HCT116 (cell line): ENCODE data around the gene TRAPPC14. TPM values are rescaled to one million over a fixed set of nuclear protein-coding genes. Genes with fewer than 3 reads are reported as not detected.

Experiments
- ATAC-seq: fragments of 200-7000 bp; cut with Tn5 transposase; 2 replicates; pipeline ENCODE4 v1.9.1; 2020; ENCODE audit warnings: mild to moderate bottlenecking, moderate library complexity
- BruUV-seq: library from RNA; stranded (reverse); fragments of 400-500 nt; replicated peaks from 2 replicates; lab custom pipeline; 2021; lab: Mats Ljungman, UMichigan
- CTCF ChIA-PET: fragments of 300-600 bp; sonication (Branson Sonifier 250); formaldehyde crosslinking; loops from one replicate; lab custom pipeline; 2021; ENCODE audit warnings: antibody characterized with exemption; lab: Charles Lee
- POLR2A ChIA-PET: fragments of 300-600, 350-600 bp; sonication (Branson Sonifier 250); formaldehyde crosslinking; loops from one replicate; lab custom pipeline; 2021; ENCODE audit warnings: antibody characterized with exemption; lab: Charles Lee
- RAD21 ChIA-PET, 2 experiments: fragments of 300-600 bp; sonication (Branson Sonifier 250); formaldehyde crosslinking; loops; one replicate each; lab custom pipeline; 2023; ENCODE audit warnings: low total read pairs in 2 of 2; ENCODE audit not compliant: uncharacterized antibody in 2 of 2, unreplicated experiment in 2 of 2, low non-redundant PET in 1 of 2; lab: Charles Lee
- DNase-seq: peaks from one replicate; pipeline ENCODE4 v3.0.0-alpha.2; 2010; ENCODE audit warnings: low read depth, low spot score
- H2AFZ ChIP-seq: fragments of 200-600 bp; shearing (Covaris generic), sonication (generic); 2 replicates; pipeline ENCODE4 v1.6.1; 2017; ENCODE audit warnings: low read depth, mixed run types, mixed read lengths, antibody characterized with exemption, low read length; ENCODE audit not compliant: poor library complexity, severe bottlenecking
- H3K27ac ChIP-seq: 2 replicates; pipeline ENCODE4 v1.5.1; 2012; ENCODE audit warnings: low read depth, low read length
- H3K27me3 ChIP-seq: fragments of 200-600 bp; sonication (generic); 2 replicates; pipeline ENCODE4 v1.6.1; 2016; ENCODE audit warnings: mixed run types, low read length, mixed read lengths; ENCODE audit not compliant: insufficient read depth
- H3K36me3 ChIP-seq, 2 experiments: fragments of 200-500 bp in 1 of 2; fragments of 200-600 bp in 1 of 2; sonication (Bioruptor generic) in 1 of 2; sonication (generic) in 1 of 2; 2 replicates each; pipeline versions ENCODE4 v1.5.1 to v1.6.1; 2014 to 2016; ENCODE audit warnings: low read length in 2 of 2, inconsistent platforms in 1 of 2, mixed read lengths in 1 of 2, mixed run types in 1 of 2; ENCODE audit not compliant: insufficient read depth in 2 of 2, control insufficient read depth in 1 of 2
- H3K4me1 ChIP-seq, 2 experiments: fragments of 200-600 bp in 1 of 2; sonication (generic) in 1 of 2; 2 replicates each; pipeline versions ENCODE4 v1.5.1 to v1.6.1; 2012 to 2017; ENCODE audit warnings: low read length in 2 of 2, inconsistent platforms in 1 of 2, mild to moderate bottlenecking in 1 of 2, mixed read lengths in 1 of 2, mixed run types in 1 of 2, moderate library complexity in 1 of 2; ENCODE audit not compliant: insufficient read depth in 2 of 2, control insufficient read depth in 1 of 2
- H3K4me2 ChIP-seq: fragments of 200-600 bp; sonication (generic); 2 replicates; pipeline ENCODE4 v1.6.1; 2017; ENCODE audit warnings: mixed run types, low read length, mixed read lengths
- H3K4me3 ChIP-seq, 2 experiments: fragments of 200-600 bp in 1 of 2; sonication (generic) in 1 of 2; replicated peaks in 1 of 2; 2 replicates each; pipeline ENCODE4 v1.5.1; 2011 to 2016; ENCODE audit warnings: low read length in 2 of 2, control low read depth in 1 of 2, low read depth in 1 of 2, mild to moderate bottlenecking in 1 of 2, mixed read lengths in 1 of 2, mixed run types in 1 of 2
- H3K79me2 ChIP-seq: fragments of 200-600 bp; sonication (generic); 2 replicates; pipeline ENCODE4 v1.6.1; 2017; ENCODE audit warnings: mild to moderate bottlenecking, mixed run types, low read length, moderate library complexity, mixed read lengths; ENCODE audit not compliant: insufficient read depth
- H3K9ac ChIP-seq: fragments of 200-600 bp; sonication (generic); 2 replicates; pipeline ENCODE4 v1.6.1; 2016; ENCODE audit warnings: low read length, mixed read lengths
- H3K9me2 ChIP-seq: fragments of 200-600 bp; sonication (generic), shearing (Covaris generic); 2 replicates; pipeline ENCODE4 v1.6.1; 2017; ENCODE audit warnings: mixed run types, mild to moderate bottlenecking, moderate library complexity; ENCODE audit not compliant: insufficient read depth
- H3K9me3 ChIP-seq, 2 experiments: fragments of 200-500 bp in 1 of 2; fragments of 200-600 bp in 1 of 2; sonication (Bioruptor generic) in 1 of 2; sonication (generic) in 1 of 2; 2 replicates each; pipeline ENCODE4 v1.6.1; 2014 to 2017; ENCODE audit warnings: low read length in 2 of 2, mixed read lengths in 2 of 2, inconsistent platforms in 1 of 2, low read depth in 1 of 2, mild to moderate bottlenecking in 1 of 2, mixed run types in 1 of 2, moderate library complexity in 1 of 2; ENCODE audit not compliant: control insufficient read depth in 1 of 2, insufficient read depth in 1 of 2
- H4K20me1 ChIP-seq: fragments of 200-600 bp; sonication (generic), shearing (Covaris generic); 2 replicates; pipeline ENCODE4 v1.6.1; 2017; ENCODE audit warnings: mixed run types, mild to moderate bottlenecking, moderate library complexity; ENCODE audit not compliant: insufficient read depth
- CEBPB ChIP-seq: IDR thresholded peaks from 2 replicates; pipeline ENCODE4 v1.6.1; 2012; ENCODE audit warnings: low read depth
- EGR1 ChIP-seq: IDR thresholded peaks from 2 replicates; pipeline ENCODE4 v1.6.1; 2012; ENCODE audit warnings: low read depth
- ELF1 ChIP-seq: IDR thresholded peaks from 2 replicates; pipeline ENCODE4 v1.6.1; 2012; ENCODE audit warnings: low read depth, borderline replicate concordance
- EZH2phosphoT487 ChIP-seq: fragments of 200-600 bp; IDR thresholded peaks from 2 replicates; pipeline ENCODE4 v1.6.1; 2018; ENCODE audit warnings: antibody characterized with exemption, borderline replicate concordance
- FOSL1 ChIP-seq: IDR thresholded peaks from 2 replicates; pipeline ENCODE4 v1.6.1; 2012; ENCODE audit warnings: low read depth
- MAX ChIP-seq: IDR thresholded peaks from 2 replicates; pipeline ENCODE4 v1.6.1; 2012
- POLR2A ChIP-seq: IDR thresholded peaks from 2 replicates; pipeline ENCODE4 v1.7.0; 2011; ENCODE audit warnings: borderline replicate concordance; ENCODE audit not compliant: insufficient read depth, insufficient read length; ENCODE audit errors: extremely low read depth
- POLR2AphosphoS5 ChIP-seq: IDR thresholded peaks from 2 replicates; pipeline ENCODE4 v1.6.1; 2011; ENCODE audit warnings: mild to moderate bottlenecking, low read depth, low read length, moderate library complexity
- RAD21 ChIP-seq: IDR thresholded peaks from 2 replicates; pipeline ENCODE4 v1.6.1; 2012; ENCODE audit warnings: low read depth, mild to moderate bottlenecking
- SIN3A ChIP-seq: IDR thresholded peaks from 2 replicates; pipeline ENCODE4 v1.6.1; 2012; ENCODE audit warnings: low read depth
- SRF ChIP-seq: IDR thresholded peaks from 2 replicates; pipeline ENCODE4 v1.6.1; 2012; ENCODE audit warnings: low read depth
- TCF7L2 ChIP-seq: IDR thresholded peaks from 2 replicates; pipeline ENCODE4 v1.7.0; 2011; ENCODE audit warnings: borderline replicate concordance, inconsistent platforms; ENCODE audit not compliant: insufficient read depth, insufficient read length; ENCODE audit errors: extremely low read depth
- YY1 ChIP-seq: IDR thresholded peaks from 2 replicates; pipeline ENCODE4 v1.6.1; 2011; ENCODE audit warnings: low read length, low read depth, moderate library complexity, mild to moderate bottlenecking; ENCODE audit not compliant: insufficient replicate concordance; ENCODE audit errors: extremely low read depth
- ZFX ChIP-seq: fragments of 450-650 bp; IDR thresholded peaks from 2 replicates; pipeline ENCODE4 v1.6.1; 2017
- intact Hi-C: fragments of 100-400 bp; cut with micrococcal nuclease; formaldehyde crosslinking; loops from 2 replicates; pipeline ENCODE4 v1.10.0; 2022
- total RNA-seq: library from RNA; stranded (reverse); gene quantifications from one replicate; pipeline ENCODE4 v1.2.1, GENCODE V29; 2021; ENCODE audit not compliant: unreplicated experiment
- TF ChIP-seq, protein P1 (sequence below): IDR thresholded peaks from 2 replicates; pipeline ENCODE4 v1.6.1; 2012
- TF ChIP-seq, protein P2 (sequence below), 3 experiments: fragments of 200-600 bp in 1 of 3; sonication (generic) in 1 of 3; IDR thresholded peaks in 2 of 3; conservative IDR thresholded peaks in 1 of 3; 2 replicates each; pipeline ENCODE4 v1.5.1; 2012 to 2017; ENCODE audit warnings: low read depth in 2 of 3, low read length in 2 of 3, antibody characterized with exemption in 1 of 3, borderline replicate concordance in 1 of 3, control low read depth in 1 of 3, mild to moderate bottlenecking in 1 of 3, mixed read lengths in 1 of 3, mixed run types in 1 of 3, moderate library complexity in 1 of 3; ENCODE audit not compliant: insufficient read depth in 1 of 3

TRAPPC14 gene
- total RNA-seq, 1 experiment from 2014 or later = 23.2 TPM

GRCh38 chr7:100190048-100190711 lies 31.7 kb upstream of the TRAPPC14 start:
- TF ChIP-seq YY1 (no peak), SRF (0 out of 2 replicates have a peak, but pooled peaks have one; percentile 35), POLR2A (no peak), EGR1 (no peak), EZH2phosphoT487 (no peak), ELF1 (no peak), TCF7L2 (no peak), MAX (no peak), ZFX (no peak), CEBPB (peak; percentile 61; the same call in 1 of the 2 replicates), RAD21 (peak; percentile 62), SIN3A (no peak), POLR2AphosphoS5 (peak; percentile 31; the same call in 1 of the 2 replicates), FOSL1 (no peak)
- TF ChIP-seq, protein P1, sequence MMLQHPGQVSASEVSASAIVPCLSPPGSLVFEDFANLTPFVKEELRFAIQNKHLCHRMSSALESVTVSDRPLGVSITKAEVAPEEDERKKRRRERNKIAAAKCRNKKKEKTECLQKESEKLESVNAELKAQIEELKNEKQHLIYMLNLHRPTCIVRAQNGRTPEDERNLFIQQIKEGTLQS = 0 out of 2 replicates have a peak, but pooled peaks have one; percentile 27
- TF ChIP-seq, protein P2, sequence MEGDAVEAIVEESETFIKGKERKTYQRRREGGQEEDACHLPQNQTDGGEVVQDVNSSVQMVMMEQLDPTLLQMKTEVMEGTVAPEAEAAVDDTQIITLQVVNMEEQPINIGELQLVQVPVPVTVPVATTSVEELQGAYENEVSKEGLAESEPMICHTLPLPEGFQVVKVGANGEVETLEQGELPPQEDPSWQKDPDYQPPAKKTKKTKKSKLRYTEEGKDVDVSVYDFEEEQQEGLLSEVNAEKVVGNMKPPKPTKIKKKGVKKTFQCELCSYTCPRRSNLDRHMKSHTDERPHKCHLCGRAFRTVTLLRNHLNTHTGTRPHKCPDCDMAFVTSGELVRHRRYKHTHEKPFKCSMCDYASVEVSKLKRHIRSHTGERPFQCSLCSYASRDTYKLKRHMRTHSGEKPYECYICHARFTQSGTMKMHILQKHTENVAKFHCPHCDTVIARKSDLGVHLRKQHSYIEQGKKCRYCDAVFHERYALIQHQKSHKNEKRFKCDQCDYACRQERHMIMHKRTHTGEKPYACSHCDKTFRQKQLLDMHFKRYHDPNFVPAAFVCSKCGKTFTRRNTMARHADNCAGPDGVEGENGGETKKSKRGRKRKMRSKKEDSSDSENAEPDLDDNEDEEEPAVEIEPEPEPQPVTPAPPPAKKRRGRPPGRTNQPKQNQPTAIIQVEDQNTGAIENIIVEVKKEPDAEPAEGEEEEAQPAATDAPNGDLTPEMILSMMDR (IDR thresholded peaks at IDR 0.05 in 2 of 3, conservative IDR thresholded peaks at IDR 0.05 in 1 of 3; ENCODE audit: borderline replicate concordance in 1 of 3, insufficient read depth in 1 of 3, low read depth in 2 of 3, low read length in 2 of 3) = peak; percentile 50 to 81 (median 64); a peak in 5 of 6 replicates
- TF ChIP-seq, all 23 proteins: peak for 6
- no peak overlapping the region for H3K27ac ChIP-seq
- TSS peak; percentile 86 for BruUV-seq
- H3K9ac ChIP-seq = no peak overlapping the region
- DNase-seq (peak; percentile 42), ATAC-seq (peak; percentile 80)
- POLR2A ChIA-PET = interaction anchor here (1.0 kb wide), 1 partner anchor 42 kb away, joined by 3 read pairs; the partner anchor contains the start of gene LAMTOR4
- no peaks in the 10 kb centered on the region for H3K36me3 ChIP-seq
- no peaks in the 10 kb centered on the region for H3K27me3 ChIP-seq
- H3K79me2 ChIP-seq = no peaks in the 10 kb centered on the region
- CTCF ChIA-PET = interaction anchor here (0.8 to 2.2 kb wide), 7 partner anchors 13 to 155 kb away, joined by 3 to 11 read pairs (median 3); partner anchors contain the start of genes GPC2 and STAG3
- H3K4me3 ChIP-seq = no peak overlapping the region
- intact Hi-C loops = loop anchor here (10.0 kb wide), 1 partner anchor 215 kb away; no protein-coding TSS in a partner anchor
- no peak overlapping the region for H2AFZ ChIP-seq
- peak overlapping the region; percentile 15; the same call in 1 of the 2 replicates for H3K4me2 ChIP-seq
- no peaks in the 10 kb centered on the region for H3K9me3 ChIP-seq
- peaks cover 0 to 4% of the 10 kb centered on the region in 2 experiments; a peak in 2 of 4 replicates for H3K4me1 ChIP-seq
- H4K20me1 ChIP-seq = no peaks in the 10 kb centered on the region
- RAD21 ChIA-PET = no interaction called here
- H3K9me2 ChIP-seq = no peaks in the 10 kb centered on the region
